Transverse colon (tissue), 4 donors: ENCODE results near the gene ASB10. TPM values are rescaled to one million over a fixed set of nuclear protein-coding genes. Genes with fewer than 3 reads are reported as not detected.

Source experiments
- DNase-seq: peaks from one replicate; pipeline ENCODE4 v3.0.0-alpha.2; 2019
- H3K27ac ChIP-seq, 4 donors: fragments of 200-600 bp; sonication (generic); 2 replicates each; pipeline ENCODE4 v1.5.1; 2016 to 2018; ENCODE audit warnings: inconsistent platforms in 4 of 4
- H3K27me3 ChIP-seq: fragments of 200-600 bp; sonication (generic); 2 replicates; pipeline ENCODE4 v1.5.1; 2017; ENCODE audit warnings: inconsistent platforms
- H3K36me3 ChIP-seq, 4 donors: fragments of 200-600 bp; sonication (generic); 2 replicates each; pipeline ENCODE4 v1.5.1; 2017 to 2019; ENCODE audit warnings: inconsistent platforms in 4 of 4
- H3K4me1 ChIP-seq, 4 donors: fragments of 200-600 bp; sonication (generic); 2 replicates each; pipeline ENCODE4 v1.5.1; 2017 to 2020; ENCODE audit warnings: inconsistent platforms in 4 of 4
- H3K4me3 ChIP-seq, 4 donors: fragments of 200-600 bp; sonication (generic); 1 replicate in 1 of 4; 2 replicates in 3 of 4; pipeline versions ENCODE4 v1.5.1 to v1.6.1; 2017 to 2019; ENCODE audit warnings: inconsistent platforms in 4 of 4
- H3K9me3 ChIP-seq, 2 donors: fragments of 200-600 bp; sonication (generic); 2 replicates each; pipeline ENCODE4 v1.5.1; 2017 to 2019; ENCODE audit warnings: inconsistent platforms in 2 of 2
- EP300 ChIP-seq: sonication (generic); formaldehyde crosslinking; IDR thresholded peaks from one replicate; pipeline ENCODE4 v1.6.1; 2017; ENCODE audit warnings: antibody characterized with exemption, low read depth
- POLR2A ChIP-seq: fragments of 450-650 bp; IDR thresholded peaks from one replicate; pipeline ENCODE4 v1.6.1; 2016; ENCODE audit warnings: antibody characterized with exemption, mild to moderate bottlenecking, moderate library complexity
- POLR2AphosphoS5 ChIP-seq, 3 donors: sonication (generic); formaldehyde crosslinking; IDR thresholded peaks; one replicate each; pipeline ENCODE4 v1.6.1; 2016; ENCODE audit warnings: antibody characterized with exemption in 3 of 3
- WGBS, 2 donors: methylation state at CpG; one replicate each; pipeline ENCODE4 v1.1.5; 2018; ENCODE audit warnings: low coverage in 1 of 2; 5-methylcytosine and 5-hydroxymethylcytosine counted together
- in situ Hi-C, 4 donors: fragments of 200-750 bp; cut with MboI; loops; one replicate each; pipeline versions ENCODE4 v1.15.0 to v1.15.1; 2017; ENCODE audit warnings: low sequenced_read_pairs in 3 of 4, low pct_ligation_motif_present in 1 of 4, low pct_unique_long_range_greater_than_20kb in 1 of 4
- intact Hi-C: fragments of 100-400 bp; cut with DNase I; formaldehyde crosslinking; loops from one replicate; pipeline ENCODE4 v1.15.1; 2023; ENCODE audit warnings: low total_unique reads
- total RNA-seq, 4 donors: library from RNA; depleted of rRNA; stranded (reverse); fragments of >200 nt; gene quantifications; one replicate each; pipeline ENCODE4 v1.1.0, GENCODE V29; 2016
- TF ChIP-seq, protein P1 (sequence below), 5 experiments: fragments of 200-600 bp in 3 of 5; fragments of 450-650 bp in 2 of 5; sonication (generic) in 3 of 5; IDR thresholded peaks; 1 replicate in 2 of 5; 2 replicates in 3 of 5; pipeline ENCODE4 v1.5.1; 2016 to 2017; ENCODE audit warnings: antibody characterized with exemption in 5 of 5, inconsistent platforms in 3 of 5, mild to moderate bottlenecking in 2 of 5, moderate library complexity in 1 of 5

ASB10 gene
- total RNA-seq, 4 donors from 2014 or later = not detected

DNA sequence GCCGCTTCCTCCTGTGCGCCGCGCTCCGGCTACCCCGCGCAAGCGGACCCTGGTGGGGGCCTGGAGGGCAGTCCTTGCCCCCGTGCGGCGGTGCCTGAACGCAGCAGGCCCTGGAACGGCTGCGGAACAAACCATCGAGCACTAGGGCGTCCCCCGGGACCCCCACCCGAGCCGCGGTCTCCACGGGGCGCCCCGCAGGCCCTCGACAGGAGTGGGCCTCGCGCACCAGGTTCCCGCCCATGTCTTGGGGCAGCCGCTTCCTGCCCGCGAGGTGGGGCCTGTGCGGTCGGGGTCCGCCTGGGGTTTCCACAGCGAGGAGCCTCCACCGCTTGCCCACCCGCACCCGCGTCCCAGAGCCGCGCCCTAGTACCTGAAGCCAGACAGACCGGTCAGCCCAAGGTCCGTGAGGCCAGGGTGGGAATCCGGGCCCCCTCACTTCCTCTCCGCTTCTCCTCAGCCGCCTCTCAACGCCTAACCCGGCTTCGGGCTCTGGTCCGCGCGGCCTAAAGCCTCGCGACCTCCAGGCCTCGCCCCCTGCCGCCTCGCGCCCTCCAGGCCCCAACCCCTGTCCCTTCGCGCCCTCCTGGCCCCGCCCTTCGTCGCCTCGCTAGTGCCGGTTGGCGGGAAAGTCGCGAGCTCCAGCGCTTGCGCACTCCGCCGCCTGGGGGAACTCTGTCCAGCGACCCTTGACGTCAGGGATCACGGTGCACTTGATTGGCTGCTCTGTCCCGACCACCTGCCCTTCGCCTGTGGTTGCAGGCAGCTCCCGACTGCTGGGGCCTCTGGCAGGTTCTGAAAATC is 12.6 kb downstream of the ASB10 start:
- no peak for TF ChIP-seq EP300
- TF ChIP-seq, protein P1, sequence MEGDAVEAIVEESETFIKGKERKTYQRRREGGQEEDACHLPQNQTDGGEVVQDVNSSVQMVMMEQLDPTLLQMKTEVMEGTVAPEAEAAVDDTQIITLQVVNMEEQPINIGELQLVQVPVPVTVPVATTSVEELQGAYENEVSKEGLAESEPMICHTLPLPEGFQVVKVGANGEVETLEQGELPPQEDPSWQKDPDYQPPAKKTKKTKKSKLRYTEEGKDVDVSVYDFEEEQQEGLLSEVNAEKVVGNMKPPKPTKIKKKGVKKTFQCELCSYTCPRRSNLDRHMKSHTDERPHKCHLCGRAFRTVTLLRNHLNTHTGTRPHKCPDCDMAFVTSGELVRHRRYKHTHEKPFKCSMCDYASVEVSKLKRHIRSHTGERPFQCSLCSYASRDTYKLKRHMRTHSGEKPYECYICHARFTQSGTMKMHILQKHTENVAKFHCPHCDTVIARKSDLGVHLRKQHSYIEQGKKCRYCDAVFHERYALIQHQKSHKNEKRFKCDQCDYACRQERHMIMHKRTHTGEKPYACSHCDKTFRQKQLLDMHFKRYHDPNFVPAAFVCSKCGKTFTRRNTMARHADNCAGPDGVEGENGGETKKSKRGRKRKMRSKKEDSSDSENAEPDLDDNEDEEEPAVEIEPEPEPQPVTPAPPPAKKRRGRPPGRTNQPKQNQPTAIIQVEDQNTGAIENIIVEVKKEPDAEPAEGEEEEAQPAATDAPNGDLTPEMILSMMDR (IDR thresholded peaks at IDR 0.05) = no peak
- no peak for TF ChIP-seq POLR2A
- no peak for TF ChIP-seq POLR2AphosphoS5 (IDR thresholded peaks at IDR 0.05)
- no peak for DNase-seq
- Histone ChIP-seq H3K4me1 (no peaks in the 10 kb centered on the region), H3K36me3 (no peaks in the 10 kb centered on the region), H3K27ac (no peak overlapping the region), H3K27me3 (peaks cover 69% of the 10 kb centered on the region), H3K9me3 (no peaks in the 10 kb centered on the region), H3K4me3 (no peak overlapping the region)
- intact Hi-C loops (loop anchor here (5.0 kb wide), 1 partner anchor 128 kb away; no protein-coding TSS in a partner anchor), in situ Hi-C loops (loop anchor here in 2 of 4 donors (5.0 to 10.0 kb wide), 2 partner anchors 47 to 50 kb away; no protein-coding TSS in a partner anchor)
- WGBS, 2 donors = 62 to 74% methylated on average over 32 to 54 of the region's 77 CpGs

DNA sequence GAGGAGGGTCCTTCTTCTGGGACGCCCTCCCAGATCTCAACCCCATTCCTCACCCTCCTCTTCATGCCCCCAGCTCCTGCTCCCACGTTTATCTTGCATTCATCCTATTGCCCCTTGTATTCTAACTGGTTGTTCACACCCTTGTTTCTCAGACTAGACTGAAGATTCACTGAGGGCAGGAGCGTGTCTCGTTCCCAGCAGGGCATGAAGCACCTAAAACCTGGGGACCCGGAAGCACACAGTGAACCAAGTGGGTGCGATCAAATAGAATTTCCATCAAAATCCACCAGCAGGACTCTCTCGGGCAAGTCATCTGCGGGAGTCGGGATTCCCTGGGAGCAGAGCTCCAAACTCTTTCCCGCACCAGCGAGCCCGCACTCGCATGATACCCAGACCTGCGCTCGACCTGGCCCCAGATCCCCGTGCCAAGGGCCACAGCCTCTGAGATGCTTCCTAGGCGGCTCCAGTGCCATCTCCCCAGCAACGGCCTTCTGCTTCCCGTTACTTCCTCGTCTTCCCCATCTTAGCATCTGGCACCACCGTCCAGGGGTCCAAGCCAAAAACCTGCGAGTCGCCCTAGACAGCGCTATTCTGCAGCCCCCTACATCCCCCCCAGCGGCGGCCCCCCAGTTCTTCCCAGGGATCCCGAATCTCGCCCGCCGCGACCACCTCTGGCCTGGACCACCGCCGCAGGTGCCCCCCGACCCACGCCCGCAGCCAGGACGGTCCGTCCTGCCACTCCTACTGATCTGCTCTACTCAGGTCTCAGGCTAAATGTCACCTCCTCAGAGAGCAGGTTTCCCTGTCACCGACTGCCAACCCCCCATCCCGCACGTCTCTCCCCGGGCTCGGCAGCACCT is 13.4 kb downstream of the ASB10 start:
- no peak for DNase-seq

DNA sequence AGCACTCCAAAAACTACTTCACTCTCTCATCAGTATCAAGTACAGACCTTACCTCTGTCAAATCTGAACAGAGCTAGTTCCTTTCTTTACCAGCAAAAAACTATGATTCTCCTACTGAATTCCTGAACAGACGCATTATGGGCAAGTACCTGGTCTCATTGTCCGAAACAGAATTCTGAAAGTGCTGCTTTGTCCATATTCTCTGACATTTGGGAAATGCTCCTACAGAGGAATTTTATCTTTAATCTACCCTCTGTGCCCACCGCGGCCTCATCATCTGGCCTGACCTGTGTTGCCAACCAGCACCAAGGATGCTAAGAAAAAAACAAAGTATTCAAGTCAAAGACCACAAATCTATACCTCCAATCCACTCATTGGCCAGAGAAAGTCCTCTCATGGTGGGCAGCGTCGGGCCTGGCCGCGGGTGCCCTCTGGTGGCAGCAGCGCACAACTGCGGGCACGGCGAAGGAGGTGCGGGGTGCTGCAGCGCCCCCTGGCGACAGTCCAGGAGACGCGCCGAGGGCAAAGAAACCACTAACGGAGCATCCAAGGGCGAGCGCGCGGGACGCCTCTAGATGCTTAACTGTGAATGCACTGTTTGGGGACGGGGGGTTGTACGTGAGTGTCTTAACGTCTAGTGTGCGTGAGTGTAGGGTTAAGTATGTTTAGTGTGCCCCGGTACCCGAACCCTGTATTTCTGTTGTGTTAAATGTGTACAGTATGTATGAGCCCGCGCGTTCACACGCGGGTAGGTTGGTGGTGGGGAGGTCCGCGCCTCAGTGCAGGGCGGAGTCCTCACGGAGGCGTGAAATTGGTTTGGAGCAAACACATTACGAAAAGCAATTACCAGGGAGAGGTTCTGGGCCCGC is 14.5 kb downstream of the ASB10 start:
- Histone ChIP-seq H3K9me3 (no peaks in the 10 kb centered on the region), H3K4me1 (peaks cover 6 to 10% (median 9%) of the 10 kb centered on the region in 4 donors), H3K4me3 (no peak overlapping the region), H3K36me3 (no peaks in the 10 kb centered on the region), H3K27me3 (peaks cover 88% of the 10 kb centered on the region), H3K27ac (no peak overlapping the region)
- in situ Hi-C loops (loop anchor here in 2 of 4 donors (5.0 to 10.0 kb wide), 2 partner anchors 45 to 48 kb away; no protein-coding TSS in a partner anchor), intact Hi-C loops (loop anchor here (5.0 kb wide), 1 partner anchor 130 kb away; no protein-coding TSS in a partner anchor)
- TF ChIP-seq POLR2AphosphoS5 (IDR thresholded peaks at IDR 0.05) (no peak), EP300 (no peak), POLR2A (no peak)
- TF ChIP-seq, protein P1 (IDR thresholded peaks at IDR 0.05) = peak; percentile 100
- WGBS, 2 donors = 21 to 85% methylated on average over 2 to 42 of the region's 42 CpGs
- DNase-seq = peak; percentile 78

More for the DNA sequence above, 13.4 kb downstream of the ASB10 start:
- no peak overlapping the region for H3K27ac ChIP-seq
- TF ChIP-seq POLR2A (no peak), EP300 (no peak), POLR2AphosphoS5 (IDR thresholded peaks at IDR 0.05) (no peak)
- TF ChIP-seq, protein P1 (IDR thresholded peaks at IDR 0.05) = no peak
- peaks cover 77% of the 10 kb centered on the region for H3K27me3 ChIP-seq
- H3K4me1 ChIP-seq = no peaks in the 10 kb centered on the region
- 84 to 85% methylated on average over 15 to 43 of the region's 43 CpGs for WGBS, 2 donors
- in situ Hi-C loops = loop anchor here in 2 of 4 donors (5.0 to 10.0 kb wide), 2 partner anchors 46 to 49 kb away; no protein-coding TSS in a partner anchor
- no peaks in the 10 kb centered on the region for H3K36me3 ChIP-seq
- H3K9me3 ChIP-seq = no peaks in the 10 kb centered on the region
- no peak overlapping the region for H3K4me3 ChIP-seq
- intact Hi-C loops = loop anchor here (5.0 kb wide), 1 partner anchor 129 kb away; no protein-coding TSS in a partner anchor
